ENCODE data around the gene DHPS.
"Not testable (repeated sequence)": the region's sequence is repeated elsewhere in the genome, so short reads cannot be mapped to it uniquely, and the experiment has no call there.

DHPS gene

GRCh38 chr19:12705654-12706331 lies 24.1 kb upstream of the DHPS start:
- no peak for TF ChIP-seq CTCF (IDR thresholded peaks at IDR 0.05; ENCODE audit: extremely low read depth, insufficient read depth, missing control alignments)
- no peak for DNase-seq (ENCODE audit: low spot score)
- in situ Hi-C loops (cut with MboI; ENCODE audit: low pct_unique_long_range_greater_than_20kb, low sequenced_read_pairs, unreplicated experiment): no loop called here

GRCh38 chr19:12705169-12705568 lies 23.5 kb upstream of the DHPS start:
- TF ChIP-seq CTCF (IDR thresholded peaks at IDR 0.05; ENCODE audit: extremely low read depth, insufficient read depth, missing control alignments): no peak
- in situ Hi-C loops (cut with MboI; ENCODE audit: low pct_unique_long_range_greater_than_20kb, low sequenced_read_pairs, unreplicated experiment): no loop called here
- DNase-seq (ENCODE audit: low spot score): no peak

DNA sequence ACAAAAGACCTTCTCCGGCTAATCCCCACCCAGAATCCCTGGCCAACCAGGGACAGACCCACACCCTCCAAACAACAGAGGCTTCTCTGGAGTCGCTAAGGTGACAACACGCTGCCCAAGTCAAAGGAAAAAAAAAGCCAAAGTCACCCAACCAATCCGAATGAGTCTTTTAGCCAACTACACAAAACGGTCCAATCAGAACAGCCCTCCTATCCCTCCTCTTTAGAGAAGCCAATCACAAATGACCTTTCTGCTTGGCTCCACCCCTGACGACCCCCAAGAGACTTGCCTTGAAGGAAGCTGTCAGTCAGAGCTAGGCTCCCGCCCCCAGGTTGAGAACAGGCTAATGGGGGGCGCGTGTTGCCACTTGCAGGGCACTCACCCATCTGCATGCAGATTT lies 21.4 kb upstream of the DHPS start:
- peak; percentile 68 for DNase-seq (ENCODE audit: low spot score)
- in situ Hi-C loops (cut with MboI; ENCODE audit: low pct_unique_long_range_greater_than_20kb, low sequenced_read_pairs, unreplicated experiment): no loop called here
- no peak for TF ChIP-seq CTCF (IDR thresholded peaks at IDR 0.05; ENCODE audit: extremely low read depth, insufficient read depth, missing control alignments)

DNA sequence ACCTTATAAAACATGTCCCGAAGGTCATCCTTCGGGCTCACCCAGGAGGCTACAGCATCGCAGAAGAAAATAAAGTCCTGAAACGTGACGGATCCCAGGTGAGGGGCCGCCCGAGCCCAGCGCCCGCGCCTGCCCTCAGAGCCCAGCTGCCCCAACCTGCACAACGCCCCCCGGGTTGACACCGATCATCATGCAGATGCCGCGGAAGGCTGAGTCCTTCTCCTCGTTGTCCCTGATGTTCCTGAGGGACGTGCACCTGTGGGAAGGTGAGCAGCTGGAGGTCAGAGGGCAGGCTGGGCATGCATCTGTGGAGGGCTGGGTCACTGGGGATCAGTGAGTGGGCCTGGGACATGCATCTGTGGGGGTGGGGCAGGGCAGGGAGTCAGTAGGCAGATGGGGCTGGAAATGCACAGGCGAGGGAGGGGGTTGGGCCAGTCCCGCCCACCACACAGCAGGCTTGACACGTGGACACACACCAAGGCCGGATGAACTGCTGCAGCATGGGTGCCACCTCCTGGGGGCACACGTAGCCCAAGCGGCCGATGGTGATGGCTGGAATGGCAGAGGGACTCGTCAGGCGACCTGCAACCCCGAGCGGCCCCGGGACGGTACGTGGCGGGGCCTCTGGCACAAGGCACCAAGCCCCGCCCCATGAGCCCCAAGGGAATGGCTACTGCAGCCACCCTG lies 20.1 kb upstream of the DHPS start:
- in situ Hi-C loops (cut with MboI; ENCODE audit: low pct_unique_long_range_greater_than_20kb, low sequenced_read_pairs, unreplicated experiment): no loop called here
- no peak for DNase-seq (ENCODE audit: low spot score)
- TF ChIP-seq CTCF (IDR thresholded peaks at IDR 0.05; ENCODE audit: extremely low read depth, insufficient read depth, missing control alignments): no peak

DNA sequence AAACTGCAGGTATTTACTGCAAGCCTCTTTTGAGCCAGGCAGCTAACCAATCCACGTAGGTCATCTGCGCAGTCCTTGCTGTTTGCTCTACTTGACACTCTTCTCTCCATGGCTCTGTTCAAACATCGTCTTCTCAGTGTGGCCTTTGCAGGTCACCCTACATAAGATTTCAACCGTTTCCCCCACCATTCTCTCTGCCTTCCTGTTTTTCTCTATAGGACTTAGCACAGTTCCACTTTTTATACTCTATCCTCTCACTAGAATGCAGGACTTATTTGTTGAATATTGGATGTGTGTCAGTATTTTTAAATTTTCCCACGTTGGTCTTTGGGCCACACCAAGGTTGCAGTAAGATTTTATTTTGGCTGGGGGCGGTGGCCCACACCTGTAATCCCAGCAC lies 16.5 kb upstream of the DHPS start:
- no peak for DNase-seq (ENCODE audit: low spot score)
- no peak for TF ChIP-seq CTCF (IDR thresholded peaks at IDR 0.05; ENCODE audit: extremely low read depth, insufficient read depth, missing control alignments)
- in situ Hi-C loops (cut with MboI; ENCODE audit: low pct_unique_long_range_greater_than_20kb, low sequenced_read_pairs, unreplicated experiment): no loop called here

- DNase-seq (ENCODE audit: low spot score); in situ Hi-C loops (cut with MboI; ENCODE audit: low pct_unique_long_range_greater_than_20kb, low sequenced_read_pairs, unreplicated experiment): not testable (repeated sequence)
These were observed 15.7 kb upstream of the DHPS start for GRCh38 chr19:12697425-12697824.

Measured in GM13977 (cell line).